A673 (cell line): Measurements from ENCODE around the gene CCT3. TPM values are rescaled to one million over a fixed set of nuclear protein-coding genes. Genes with fewer than 3 reads are reported as not detected.

Source experiments
- BruUV-seq: library from RNA; stranded (reverse); fragments of 400-500 nt; replicated peaks from 2 replicates; lab custom pipeline; 2021; lab: Mats Ljungman, UMichigan
- CTCF ChIA-PET: fragments of 300-600 bp; sonication (Branson Sonifier 250); formaldehyde crosslinking; loops from one replicate; lab custom pipeline; 2022; ENCODE audit warnings: antibody characterized with exemption; lab: Charles Lee
- POLR2A ChIA-PET: fragments of 300-600 bp; sonication (Branson Sonifier 250); formaldehyde crosslinking; loops from one replicate; lab custom pipeline; 2022; ENCODE audit warnings: antibody characterized with exemption; ENCODE audit not compliant: low non-redundant PET; lab: Charles Lee
- DNase-seq: peaks from one replicate; pipeline ENCODE4 v3.0.0-alpha.2; 2015; ENCODE audit warnings: low spot score
- H3K27ac ChIP-seq: fragments of 200-600 bp; sonication (generic); 2 replicates; pipeline ENCODE4 v1.5.1; 2016; ENCODE audit warnings: mixed run types, low read depth, mild to moderate bottlenecking, mixed read lengths, antibody characterized with exemption, low read length; ENCODE audit not compliant: poor library complexity, severe bottlenecking
- H3K27me3 ChIP-seq: fragments of 200-600 bp; sonication (generic); replicated peaks from 2 replicates; pipeline ENCODE4 v1.6.1; 2017; ENCODE audit warnings: mixed run types, low read depth, mild to moderate bottlenecking, mixed read lengths, antibody characterized with exemption, low read length; ENCODE audit not compliant: insufficient read depth, poor library complexity
- H3K36me3 ChIP-seq: fragments of 200-600 bp; sonication (generic); 2 replicates; pipeline ENCODE4 v1.6.1; 2016; ENCODE audit warnings: mixed run types, mild to moderate bottlenecking, mixed read lengths, antibody characterized with exemption, low read length; ENCODE audit not compliant: insufficient read depth, poor library complexity, severe bottlenecking
- H3K4me1 ChIP-seq: fragments of 200-600 bp; sonication (generic); 2 replicates; pipeline ENCODE4 v1.6.1; 2017; ENCODE audit warnings: mixed run types, mild to moderate bottlenecking, mixed read lengths, antibody characterized with exemption, low read length; ENCODE audit not compliant: insufficient read depth, poor library complexity, severe bottlenecking
- H3K4me3 ChIP-seq: fragments of 200-600 bp; sonication (generic); 2 replicates; pipeline ENCODE4 v1.5.1; 2016; ENCODE audit warnings: low read depth, mixed run types, mild to moderate bottlenecking, mixed read lengths, low read length; ENCODE audit not compliant: poor library complexity, severe bottlenecking
- H3K9me3 ChIP-seq: fragments of 200-600 bp; sonication (generic); 2 replicates; pipeline ENCODE4 v1.6.1; 2016; ENCODE audit warnings: mixed run types, low read depth, mild to moderate bottlenecking, mixed read lengths, antibody characterized with exemption, low read length; ENCODE audit not compliant: poor library complexity, severe bottlenecking
- EZH2 ChIP-seq: fragments of 200-600 bp; sonication (generic); IDR thresholded peaks from 2 replicates; pipeline ENCODE4 v1.6.1; 2017; ENCODE audit warnings: borderline replicate concordance, low read depth, mild to moderate bottlenecking, mixed read lengths, antibody characterized with exemption, low read length; ENCODE audit not compliant: poor library complexity, severe bottlenecking
- intact Hi-C: fragments of 100-400 bp; cut with micrococcal nuclease; formaldehyde crosslinking; loops from one replicate; pipeline ENCODE4 v1.10.0; 2022; ENCODE audit not compliant: unreplicated experiment
- total RNA-seq: library from RNA; stranded (reverse); gene quantifications from 2 replicates; pipeline ENCODE4 v1.2.3, GENCODE V29; 2021
- TF ChIP-seq, protein P1 (sequence below): fragments of 300-800, 200-600 bp; sonication (generic); conservative IDR thresholded peaks from 2 replicates; pipeline ENCODE4 v1.5.1; 2017; ENCODE audit warnings: low read depth, mild to moderate bottlenecking, antibody characterized with exemption, low read length, moderate library complexity, mixed read lengths

The CCT3 gene
- total RNA-seq, 1 experiment from 2014 or later: 678 TPM

DNA sequence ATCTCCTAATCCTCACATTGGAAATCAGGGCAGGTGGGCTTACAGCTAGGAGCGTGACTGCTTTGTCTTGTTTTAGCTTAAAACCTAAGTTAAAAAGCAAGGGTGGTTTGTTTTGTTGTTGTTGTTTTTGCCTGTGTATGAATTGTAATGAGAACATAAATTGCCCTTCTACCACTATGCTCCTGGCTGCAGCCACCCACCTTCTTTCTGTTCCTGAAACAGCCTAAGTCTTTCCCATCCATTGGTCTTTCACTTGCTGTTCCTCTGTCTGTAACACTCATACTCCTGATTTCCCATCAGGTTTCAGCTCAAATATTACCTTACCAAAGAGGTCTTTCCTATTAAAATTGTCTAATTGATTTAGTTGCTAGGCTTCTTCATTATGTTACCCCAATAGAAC is 54.6 kb downstream of the CCT3 start:
- H3K27ac ChIP-seq: peak overlapping the region; percentile 97
- peaks cover 8% of the 10 kb centered on the region for H3K4me1 ChIP-seq
- H3K36me3 ChIP-seq: peaks cover 20% of the 10 kb centered on the region
- CTCF ChIA-PET: interaction anchor here (0.9 kb wide), 1 partner anchor 58 kb away, joined by 3 read pairs; no protein-coding TSS in a partner anchor
- POLR2A ChIA-PET: interaction anchor here (0.9 kb wide), 1 partner anchor 177 kb away, joined by 3 read pairs; no protein-coding TSS in a partner anchor
- intact Hi-C loops: no loop called here
- H3K4me3 ChIP-seq: peak overlapping the region; percentile 81
- H3K27me3 ChIP-seq: no peaks in the 10 kb centered on the region
- TF ChIP-seq EZH2: no peak
- TF ChIP-seq, protein P1, sequence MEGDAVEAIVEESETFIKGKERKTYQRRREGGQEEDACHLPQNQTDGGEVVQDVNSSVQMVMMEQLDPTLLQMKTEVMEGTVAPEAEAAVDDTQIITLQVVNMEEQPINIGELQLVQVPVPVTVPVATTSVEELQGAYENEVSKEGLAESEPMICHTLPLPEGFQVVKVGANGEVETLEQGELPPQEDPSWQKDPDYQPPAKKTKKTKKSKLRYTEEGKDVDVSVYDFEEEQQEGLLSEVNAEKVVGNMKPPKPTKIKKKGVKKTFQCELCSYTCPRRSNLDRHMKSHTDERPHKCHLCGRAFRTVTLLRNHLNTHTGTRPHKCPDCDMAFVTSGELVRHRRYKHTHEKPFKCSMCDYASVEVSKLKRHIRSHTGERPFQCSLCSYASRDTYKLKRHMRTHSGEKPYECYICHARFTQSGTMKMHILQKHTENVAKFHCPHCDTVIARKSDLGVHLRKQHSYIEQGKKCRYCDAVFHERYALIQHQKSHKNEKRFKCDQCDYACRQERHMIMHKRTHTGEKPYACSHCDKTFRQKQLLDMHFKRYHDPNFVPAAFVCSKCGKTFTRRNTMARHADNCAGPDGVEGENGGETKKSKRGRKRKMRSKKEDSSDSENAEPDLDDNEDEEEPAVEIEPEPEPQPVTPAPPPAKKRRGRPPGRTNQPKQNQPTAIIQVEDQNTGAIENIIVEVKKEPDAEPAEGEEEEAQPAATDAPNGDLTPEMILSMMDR: no peak
- no TSS peak for BruUV-seq
- no peak for DNase-seq
- no peaks in the 10 kb centered on the region for H3K9me3 ChIP-seq

DNA sequence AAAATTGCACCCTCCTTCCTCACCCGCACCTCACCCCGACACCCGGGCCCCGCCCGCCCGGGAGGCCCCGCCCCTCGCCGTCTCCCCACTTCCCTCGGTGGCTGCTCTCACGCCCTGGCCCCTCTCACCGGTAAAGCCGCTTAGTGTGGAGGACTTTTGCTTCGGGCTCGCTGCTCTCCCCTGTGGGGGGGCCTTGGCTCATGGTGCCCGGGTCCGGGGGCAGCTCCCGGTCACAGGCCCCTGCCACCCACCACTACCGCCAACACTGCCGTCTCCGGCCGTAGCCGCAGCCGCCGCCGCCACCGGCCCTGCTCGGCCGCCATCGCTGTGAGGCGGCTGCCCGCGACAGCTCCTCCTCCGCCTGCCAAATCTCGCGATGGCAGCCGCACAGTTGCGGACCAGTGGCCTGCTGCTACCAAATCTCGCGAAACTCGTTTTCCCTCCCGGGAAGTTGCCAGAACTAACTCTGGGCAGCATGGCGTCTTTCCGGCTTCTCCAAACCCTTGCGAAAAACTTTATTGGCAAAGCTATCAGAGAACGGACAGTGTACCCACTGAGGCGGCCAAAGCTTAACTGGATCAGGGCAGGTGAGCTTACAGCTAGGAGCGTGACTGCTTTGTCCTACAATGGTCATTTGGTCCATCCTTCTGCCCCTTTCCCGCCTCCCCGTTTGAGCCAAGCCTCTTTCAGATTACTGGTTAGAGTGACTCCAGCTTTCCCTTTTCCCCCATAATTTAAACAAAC is 55.4 kb downstream of the CCT3 start, which contains the start of gene SMG5:
SMG5 (minus strand) TSS at position 347 of the 744 bp plus-strand sequence; CDS start at position 202, 145 bp downstream.
- peak within 1 kb of the TSS; percentile 81 for H3K4me3 ChIP-seq
- H3K27me3 ChIP-seq: no peaks in the 10 kb centered on the region
- peaks cover 28% of the 10 kb centered on the region for H3K36me3 ChIP-seq
- BruUV-seq: no TSS peak
- H3K27ac ChIP-seq: peak within 1 kb of the TSS; percentile 97
- H3K4me1 ChIP-seq: peaks cover 8% of the 10 kb centered on the region
- CTCF ChIA-PET: interaction anchor here (0.6 to 0.9 kb wide), 2 partner anchors 57 to 249 kb away, joined by 3 to 4 read pairs; no protein-coding TSS in a partner anchor
- TF ChIP-seq, protein P1: no peak
- TF ChIP-seq EZH2: no peak
- DNase-seq: peak; percentile 99
- H3K9me3 ChIP-seq: no peaks in the 10 kb centered on the region
- intact Hi-C loops: no loop called here
- POLR2A ChIA-PET: interaction anchor here (0.6 to 0.9 kb wide), 2 partner anchors 12 to 176 kb away, joined by 3 read pairs; no protein-coding TSS in a partner anchor

DNA sequence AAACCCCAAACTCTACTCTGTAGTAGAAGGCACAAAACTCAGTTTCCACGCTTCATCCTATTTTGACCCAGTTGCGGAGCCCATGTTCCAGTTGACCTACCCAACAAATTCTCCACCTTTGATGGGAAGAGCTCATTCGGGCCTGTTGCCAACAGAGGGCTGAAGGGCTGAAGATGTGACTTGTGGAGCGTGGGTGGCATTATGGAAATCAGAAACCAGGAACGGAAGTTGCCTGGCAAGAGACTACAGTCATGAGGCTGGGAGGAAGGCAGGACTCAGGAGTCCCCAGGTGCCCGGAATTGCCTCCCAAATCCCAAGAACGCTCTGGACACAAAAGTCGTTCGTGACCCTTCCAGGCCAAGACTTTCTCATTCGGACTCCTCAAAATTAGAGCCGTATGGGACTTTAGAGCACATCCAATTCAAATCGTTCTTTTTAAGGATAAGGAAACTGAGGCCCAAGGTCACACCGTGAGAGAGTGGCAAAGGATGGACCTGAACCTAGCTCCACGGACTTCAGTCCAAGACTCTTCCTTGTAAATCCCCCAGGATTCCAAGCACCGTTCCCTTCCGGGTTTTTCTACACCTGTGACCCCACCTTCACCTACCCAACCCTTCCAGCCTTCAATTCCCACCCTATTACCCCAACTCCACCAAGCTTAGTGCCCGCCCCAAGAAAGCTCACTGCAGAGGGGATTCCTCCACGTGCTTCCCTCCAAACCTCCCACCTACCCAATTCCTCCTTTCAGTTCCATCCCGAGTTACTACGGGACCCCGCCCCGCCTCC is 56.2 kb downstream of the CCT3 start:
- H3K4me1 ChIP-seq: peaks cover 8% of the 10 kb centered on the region
- TF ChIP-seq EZH2: no peak
- TF ChIP-seq, protein P1: no peak
- CTCF ChIA-PET: interaction anchor here (0.6 to 1.1 kb wide), 2 partner anchors 164 to 248 kb away, joined by 3 to 4 read pairs; no protein-coding TSS in a partner anchor
- peak overlapping the region; percentile 81 for H3K4me3 ChIP-seq
- DNase-seq: peak; percentile 78
- POLR2A ChIA-PET: interaction anchor here (0.6 kb wide), 3 partner anchors 11 to 159 kb away, joined by 3 to 5 read pairs (median 3); no protein-coding TSS in a partner anchor
- H3K27ac ChIP-seq: peak overlapping the region; percentile 97
- peaks cover 36% of the 10 kb centered on the region for H3K36me3 ChIP-seq
- intact Hi-C loops: no loop called here
- TSS peak; percentile 41 for BruUV-seq
- no peaks in the 10 kb centered on the region for H3K9me3 ChIP-seq
- H3K27me3 ChIP-seq: no peaks in the 10 kb centered on the region
